Frontal cortex (tissue), 4 donors: ENCODE measurements around the gene PYGO2. TPM values are rescaled to one million over a fixed set of nuclear protein-coding genes. Genes with fewer than 3 reads are reported as not detected.
"Not testable (repeated sequence)": the region's sequence is repeated elsewhere in the genome, so short reads cannot be mapped to it uniquely, and the experiment has no call there.

ENCODE experiments used
- DNase-seq, 2 donors: peaks; one replicate each; pipeline ENCODE4 v3.0.0; 2012; ENCODE audit warnings: low spot score in 2 of 2
- FAIRE-seq: peaks from 2 replicates; lab custom pipeline; 2012; peaks lifted over from hg19 to GRCh38; lab: Jason Lieb, UNC
- total RNA-seq: library from RNA; depleted of rRNA; stranded (reverse); fragments of >200 nt; gene quantifications from one replicate; pipeline ENCODE4 v1.2.3, GENCODE V29; 2014
- donor health status: control.
- donor health status: control.
- donor health status: control.

PYGO2 gene
- total RNA-seq, 1 donor from 2014 or later, result 9.4 TPM

- FAIRE-seq, result no peak
These were observed 22.3 kb upstream of the PYGO2 start for GRCh38 chr1:154983776-154984466.

GRCh38 chr1:154982897-154983648 lies 21.5 kb upstream of the PYGO2 start, which contains the start of gene FLAD1:
Gene FLAD1, plus strand, starts transcription at chr1:154983344. Its CDS starts 351 bp downstream, at chr1:154983695.
- DNase-seq (peak; percentile 84 to 97), FAIRE-seq (peak; percentile 86)

More at GRCh38 chr1:154983776-154984466, 22.3 kb upstream of the PYGO2 start:
- DNase-seq, result no peak

GRCh38 chr1:154982341-154982740 lies 20.8 kb upstream of the PYGO2 start:
- DNase-seq, result no peak
- FAIRE-seq, result no peak

DNA sequence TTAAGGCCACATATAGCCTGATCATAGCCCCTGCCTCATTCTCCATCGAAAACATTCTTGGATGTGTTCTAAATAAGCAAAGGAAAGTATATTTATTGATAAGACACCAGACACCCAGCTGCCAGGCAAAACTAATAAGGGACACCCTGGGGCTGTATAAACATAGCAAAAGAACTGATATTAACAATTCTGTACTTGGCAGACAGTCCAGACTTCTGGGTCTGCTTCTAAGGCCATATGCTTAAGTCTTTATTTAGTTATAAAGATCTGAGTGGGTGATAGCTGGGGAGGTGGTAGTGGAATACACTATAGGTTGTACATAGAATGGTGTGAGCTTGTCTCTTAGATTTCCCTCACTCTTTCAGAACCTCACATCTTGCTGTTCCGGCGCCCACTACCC lies 16.8 kb upstream of the PYGO2 start:
- no peak for DNase-seq
- no peak for FAIRE-seq

DNA sequence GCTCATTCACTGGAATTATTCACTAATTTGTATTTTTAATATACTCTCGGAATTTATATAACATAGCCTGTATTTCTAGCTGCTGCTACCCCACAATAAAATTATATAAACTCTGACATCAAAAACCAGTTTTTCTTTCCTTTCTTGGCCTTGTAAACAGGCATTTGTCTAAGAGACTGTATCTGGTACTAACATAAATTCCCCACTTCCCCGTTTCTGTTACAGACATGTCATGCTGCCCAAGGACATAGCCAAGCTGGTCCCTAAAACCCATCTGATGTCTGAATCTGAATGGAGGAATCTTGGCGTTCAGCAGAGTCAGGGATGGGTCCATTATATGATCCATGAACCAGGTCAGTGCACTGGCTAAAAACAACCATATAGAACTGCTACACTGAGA lies 16.2 kb upstream of the PYGO2 start:
- DNase-seq, FAIRE-seq: not testable (repeated sequence)

DNA sequence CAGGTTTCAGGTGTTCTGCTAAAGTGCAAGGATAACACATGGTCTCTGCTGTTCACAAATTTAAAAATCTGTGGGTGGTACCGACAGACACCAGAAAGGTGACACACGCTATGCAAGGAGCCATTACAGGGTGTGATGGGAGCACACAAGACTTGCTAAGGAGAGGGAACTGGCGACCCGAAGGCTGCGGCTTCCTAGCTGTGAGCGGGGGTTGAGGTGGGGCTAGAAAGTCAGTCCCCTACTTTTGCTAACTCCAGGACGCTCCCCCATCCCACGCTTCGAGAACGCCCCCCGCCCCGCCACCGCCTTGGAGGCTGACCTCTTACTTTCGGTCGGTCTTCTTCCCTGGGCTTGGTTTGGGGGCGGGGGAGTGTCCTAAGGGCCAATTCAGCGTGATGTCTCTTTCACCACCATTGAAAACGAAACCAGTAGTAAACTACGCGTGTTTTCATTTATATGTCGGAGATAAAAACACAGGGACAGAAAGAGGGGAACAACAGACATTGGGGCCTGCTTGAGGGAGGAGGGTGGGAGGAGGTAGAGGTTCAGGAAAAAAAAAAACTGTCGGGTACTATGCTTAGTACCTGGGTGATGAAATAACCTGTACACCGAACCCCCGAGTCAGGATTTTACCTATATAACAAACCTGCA lies 14.0 kb upstream of the PYGO2 start:
- FAIRE-seq (no peak), DNase-seq (no peak)

DNA sequence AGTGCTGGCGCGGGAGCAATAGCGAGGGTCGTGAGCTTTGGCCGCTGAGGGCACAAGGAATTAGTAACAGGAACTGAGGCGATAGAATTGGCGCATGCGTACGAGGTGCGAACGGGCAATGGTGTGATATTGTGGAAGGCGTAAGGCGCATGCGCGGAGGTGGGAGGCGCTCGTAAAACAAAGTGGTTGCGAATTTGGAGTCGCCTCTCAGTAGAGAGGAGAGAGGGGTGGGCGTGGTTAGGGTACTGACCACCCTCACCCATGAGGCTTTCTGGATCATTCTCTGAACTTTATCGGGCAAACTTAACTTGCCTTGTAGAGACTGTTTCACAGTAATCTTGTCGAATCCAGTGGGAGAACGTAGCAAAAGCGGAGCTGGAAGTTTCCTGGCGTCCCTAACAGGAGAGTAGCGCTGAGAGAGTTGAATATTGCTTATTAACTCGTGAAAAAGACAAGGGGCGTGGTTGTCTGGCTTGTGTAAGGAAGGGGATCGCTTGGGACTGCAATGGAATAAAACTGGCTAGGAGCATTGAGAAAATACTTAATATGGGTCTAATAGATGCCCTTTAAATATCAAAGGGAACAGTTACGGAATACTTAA lies 13.3 kb upstream of the PYGO2 start:
- FAIRE-seq (no peak), DNase-seq (peak; percentile 52 to 68)

DNA sequence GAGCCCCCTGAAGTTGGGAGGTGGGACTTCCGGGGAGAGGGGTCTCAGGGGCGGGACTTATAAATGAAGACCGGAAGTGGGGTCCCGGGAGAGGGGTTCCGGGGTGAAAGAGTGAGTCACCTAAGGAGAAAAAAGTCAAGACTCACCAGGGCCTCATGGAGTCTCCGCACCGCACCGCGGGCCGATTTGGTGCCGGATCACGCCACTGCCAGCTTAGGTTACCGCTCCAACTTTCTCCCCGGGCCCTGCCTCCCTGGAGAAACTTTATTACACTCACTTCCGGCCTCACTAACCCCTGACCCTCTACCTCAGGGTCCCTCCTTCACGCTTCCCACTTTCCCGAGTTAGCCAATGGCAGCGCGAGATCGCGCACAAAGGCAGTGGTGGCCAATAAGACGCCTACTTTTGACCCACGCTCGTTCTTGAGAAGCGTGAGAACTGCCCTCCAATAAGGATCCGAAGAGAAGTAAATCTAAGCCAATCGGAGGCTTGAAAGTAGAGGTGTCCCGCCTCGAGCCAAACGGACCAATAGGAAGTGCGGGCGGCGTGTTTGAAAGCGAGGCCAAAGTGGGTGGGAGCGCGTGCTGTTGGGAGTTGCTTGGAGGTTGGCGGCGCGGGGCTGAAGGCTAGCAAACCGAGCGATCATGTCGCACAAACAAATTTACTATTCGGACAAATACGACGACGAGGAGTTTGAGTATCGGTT lies 12.7 kb upstream of the PYGO2 start, which contains the start of gene CKS1B:
TSS of gene CKS1B (plus strand) at position 580 of the 706 bp plus-strand sequence. CDS start at position 645, 65 bp downstream.
- FAIRE-seq, result peak; percentile 97

DNA sequence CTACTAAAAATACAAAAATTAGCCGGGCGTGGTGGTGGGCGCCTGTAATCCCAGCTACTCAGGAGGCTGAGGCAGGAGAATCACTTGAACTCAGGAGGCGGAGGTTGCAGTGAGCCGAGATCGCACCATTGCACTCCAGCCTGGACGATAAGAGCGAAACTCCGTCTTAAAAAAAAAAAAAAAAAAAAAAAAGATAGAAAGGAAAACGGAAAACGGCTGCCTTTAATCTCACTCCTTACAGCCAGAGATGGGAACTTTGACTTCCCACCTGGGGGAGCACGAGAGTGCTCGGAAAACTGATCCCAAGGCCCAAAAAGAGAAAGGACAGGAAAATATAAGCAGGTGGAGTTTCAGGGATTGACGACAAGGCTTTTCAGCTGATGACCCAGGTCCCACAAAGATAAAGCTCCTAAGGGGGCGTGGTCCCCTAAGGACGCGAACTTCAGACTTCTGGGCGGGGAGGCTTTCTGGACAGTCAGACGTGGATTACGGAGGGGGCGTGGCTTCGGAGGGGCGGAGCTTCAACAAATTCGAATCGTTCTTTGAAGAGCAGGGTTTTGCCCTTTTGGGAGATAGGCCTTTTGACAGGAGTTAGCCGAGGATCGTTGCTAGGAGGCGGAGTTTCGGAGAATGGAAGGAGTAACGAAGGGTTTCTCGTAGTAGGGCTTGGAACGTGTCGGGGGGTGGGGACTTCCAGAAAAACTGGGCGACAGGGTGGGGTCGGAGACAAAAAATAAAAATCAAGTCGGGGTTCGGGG lies 11.9 kb upstream of the PYGO2 start:
- FAIRE-seq, result no peak

More for the DNA sequence above, 12.7 kb upstream of the PYGO2 start, which contains the start of gene CKS1B:
- DNase-seq, result peak; percentile 89 to 90

GRCh38 chr1:154972517-154973343 lies 11.1 kb upstream of the PYGO2 start:
- FAIRE-seq (no peak), DNase-seq (no peak)

More for the DNA sequence above, 11.9 kb upstream of the PYGO2 start:
- DNase-seq, result peak; percentile 57 to 73

DNA sequence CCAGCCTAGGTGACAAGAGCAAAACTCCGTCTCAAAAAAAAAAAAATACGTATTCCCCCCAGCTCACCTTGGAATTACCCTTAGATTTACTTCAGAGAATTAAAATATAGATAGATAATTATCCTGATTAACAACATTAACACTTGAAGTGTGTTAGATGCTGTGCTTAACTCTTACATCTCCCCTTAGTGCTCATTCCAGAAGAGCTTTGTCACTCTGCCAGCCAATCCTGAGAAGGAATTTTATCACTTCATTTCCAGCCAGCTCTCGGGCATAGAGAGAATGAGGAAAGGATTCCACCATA lies 10.6 kb upstream of the PYGO2 start:
- FAIRE-seq, result no peak
- no peak for DNase-seq

DNA sequence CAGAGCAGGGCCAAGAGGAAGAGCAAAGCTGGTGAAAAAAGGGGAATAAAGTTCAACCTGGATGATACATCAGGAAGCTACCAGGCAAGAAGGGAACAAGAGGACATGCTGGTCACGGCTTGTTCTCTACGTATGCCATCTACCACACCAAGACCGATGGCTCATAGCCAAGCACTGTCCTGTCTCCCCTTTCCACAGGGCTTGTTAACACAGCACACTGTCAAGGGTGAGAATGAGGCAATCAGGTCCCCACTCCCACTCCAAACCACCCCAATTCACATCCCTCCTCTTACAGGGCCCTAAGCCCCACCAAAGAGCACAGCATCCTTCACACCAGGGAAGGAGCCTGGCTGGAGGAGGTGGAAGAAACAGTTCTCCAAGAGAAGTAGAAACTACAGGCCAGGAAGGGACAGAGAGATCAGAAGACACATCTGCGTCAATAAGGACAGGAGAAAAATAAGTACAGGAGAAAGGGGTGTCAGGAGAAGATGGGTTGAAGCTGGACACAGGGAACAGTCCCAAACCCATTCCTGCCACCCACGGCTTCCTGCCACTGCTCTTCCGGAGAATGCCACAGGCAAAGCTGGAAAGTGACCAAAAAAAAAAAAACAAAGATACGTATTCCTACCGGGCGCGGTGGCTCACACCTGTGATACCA lies 9.9 kb upstream of the PYGO2 start:
- FAIRE-seq, result no peak
- no peak for DNase-seq

DNA sequence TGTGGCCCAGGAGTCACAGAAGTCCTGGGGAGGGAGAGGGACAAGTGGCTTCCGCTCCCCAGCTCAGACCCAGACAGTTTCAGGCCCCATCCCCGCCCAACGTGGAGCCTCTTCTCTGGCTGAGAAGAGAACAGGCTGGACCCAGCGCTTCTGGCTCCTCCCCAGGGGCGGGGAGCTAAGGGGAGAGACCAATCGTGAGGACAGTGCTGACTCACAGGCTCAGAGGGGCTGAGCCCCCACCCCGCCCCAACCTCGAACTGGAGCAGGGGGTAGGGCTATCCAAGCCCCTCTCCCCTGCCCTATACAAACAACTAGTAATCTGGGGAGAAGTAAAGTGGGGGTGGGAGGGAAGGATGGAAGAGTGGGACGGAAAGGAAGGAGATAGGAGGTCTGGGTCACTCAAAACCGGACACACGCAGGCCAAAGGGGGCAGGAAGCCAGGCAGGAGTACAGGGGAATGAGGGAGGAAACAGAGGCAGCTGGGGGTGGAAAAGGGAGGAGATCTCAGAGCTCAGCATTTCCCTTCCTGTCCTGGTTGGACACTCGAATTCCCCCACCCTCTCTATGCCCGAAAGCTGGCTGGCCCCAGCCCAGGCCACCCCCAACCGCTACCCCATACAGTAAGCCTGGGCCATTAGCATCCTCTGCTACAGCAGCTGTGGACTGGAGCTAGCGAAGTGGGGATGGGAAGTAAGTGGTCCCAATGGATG lies 9.2 kb upstream of the PYGO2 start, which contains the start of gene SHC1:
TSS of gene SHC1 (minus strand) at position 117 of the 710 bp plus-strand sequence. CDS start 221 bp downstream, outside the sequence.
- DNase-seq, result peak; percentile 63 to 92
- no peak for FAIRE-seq

GRCh38 chr1:154969860-154970452 lies 8.4 kb upstream of the PYGO2 start:
- FAIRE-seq (no peak), DNase-seq (no peak)

DNA sequence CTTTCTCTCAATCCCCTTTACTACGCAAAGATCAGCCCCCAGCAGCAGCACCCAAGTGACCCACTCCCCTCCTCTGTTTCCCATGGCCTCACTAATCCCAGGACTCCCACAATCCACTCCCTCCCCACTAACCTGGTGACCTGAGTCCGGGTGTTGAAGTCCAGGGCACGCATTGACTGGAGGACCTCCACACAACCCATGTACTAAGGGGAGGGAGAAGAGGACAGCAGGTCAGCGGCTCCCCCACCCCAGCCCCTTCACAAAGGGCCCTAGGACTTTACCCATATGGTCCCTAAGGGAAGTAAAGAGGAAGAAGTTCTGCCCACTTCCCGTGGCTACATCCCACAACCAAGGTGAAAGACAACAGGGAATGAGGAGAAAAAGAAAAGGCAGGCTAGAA lies 7.7 kb upstream of the PYGO2 start:
- no peak for FAIRE-seq

GRCh38 chr1:154968731-154969130 lies 7.1 kb upstream of the PYGO2 start:
- FAIRE-seq, result no peak
- DNase-seq, result no peak

More for the DNA sequence above, 7.7 kb upstream of the PYGO2 start:
- no peak for DNase-seq
